Effector memory CD8-positive, alpha-beta T cell (primary cell): ENCODE measurements around the gene BICC1.

Experiments
- ATAC-seq: fragments of 150-1000 bp; cut with Tn5 transposase; replicated peaks from 2 replicates; pipeline ENCODE4 v1.10.0; 2021; ENCODE audit warnings: mild to moderate bottlenecking, moderate library complexity
- DNase-seq, 3 experiments: peaks; one replicate each; pipeline ENCODE4 v3.0.0; 2021
- H3K27ac Mint-ChIP-seq, 2 donors: one replicate each; pipeline ENCODE4 v1.8.0; 2022; ENCODE audit warnings: mild to moderate bottlenecking in 2 of 2, mixed read lengths in 2 of 2, moderate library complexity in 2 of 2
- H3K27me3 Mint-ChIP-seq, 2 donors: one replicate each; pipeline ENCODE4 v1.8.0; 2022; ENCODE audit warnings: mixed read lengths in 2 of 2
- H3K36me3 Mint-ChIP-seq: one replicate; pipeline ENCODE4 v1.8.0; 2022; ENCODE audit warnings: mild to moderate bottlenecking, moderate library complexity, mixed read lengths; ENCODE audit not compliant: insufficient read depth
- H3K4me1 Mint-ChIP-seq, 2 donors: one replicate each; pipeline ENCODE4 v1.8.0; 2022; ENCODE audit warnings: low read depth in 2 of 2, mixed read lengths in 2 of 2
- H3K4me3 Mint-ChIP-seq, 2 donors: one replicate each; pipeline ENCODE4 v1.8.0; 2022; ENCODE audit warnings: mild to moderate bottlenecking in 2 of 2, mixed read lengths in 2 of 2, moderate library complexity in 2 of 2
- H3K9me3 Mint-ChIP-seq, 2 donors: one replicate each; pipeline ENCODE4 v1.8.0; 2022; ENCODE audit warnings: mixed read lengths in 2 of 2
- total RNA-seq, 9 experiments: gene quantifications; one replicate each; lab custom pipeline; 2026; lab: John Stamatoyannopoulos, UW

BICC1 gene
- 0 to 3.1 (median 0.13) reads per million in 9 experiments for total RNA-seq

GRCh38 chr10:58512491-58513187 is at the start of gene BICC1:
Gene BICC1 (plus strand): TSS chr10:58512872. CDS start chr10:58513144, 272 bp downstream.
- no peaks in the 10 kb centered on the region for H3K9me3 Mint-ChIP-seq
- no peak within 1 kb of the TSS for H3K27ac Mint-ChIP-seq
- H3K36me3 Mint-ChIP-seq: no peaks in the 10 kb centered on the region
- peaks cover 5% of the 10 kb centered on the region in 2 donors for H3K4me1 Mint-ChIP-seq
- no peak for DNase-seq
- peaks cover 21 to 30% of the 10 kb centered on the region in 2 donors for H3K27me3 Mint-ChIP-seq
- peak within 1 kb of the TSS; percentile 57 to 66 for H3K4me3 Mint-ChIP-seq
- ATAC-seq: peak; percentile 14

- Mint-ChIP-seq H3K36me3 (no peaks in the 10 kb centered on the region), H3K4me3 (no peak overlapping the region), H3K27me3 (peaks cover 17 to 28% of the 10 kb centered on the region in 2 donors), H3K9me3 (peaks cover 6 to 9% of the 10 kb centered on the region in 2 donors), H3K4me1 (no peaks in the 10 kb centered on the region), H3K27ac (no peak overlapping the region)
- ATAC-seq (no peak), DNase-seq (no peak)
These were observed 47.7 kb upstream of the BICC1 start for GRCh38 chr10:58464956-58465355.

DNA sequence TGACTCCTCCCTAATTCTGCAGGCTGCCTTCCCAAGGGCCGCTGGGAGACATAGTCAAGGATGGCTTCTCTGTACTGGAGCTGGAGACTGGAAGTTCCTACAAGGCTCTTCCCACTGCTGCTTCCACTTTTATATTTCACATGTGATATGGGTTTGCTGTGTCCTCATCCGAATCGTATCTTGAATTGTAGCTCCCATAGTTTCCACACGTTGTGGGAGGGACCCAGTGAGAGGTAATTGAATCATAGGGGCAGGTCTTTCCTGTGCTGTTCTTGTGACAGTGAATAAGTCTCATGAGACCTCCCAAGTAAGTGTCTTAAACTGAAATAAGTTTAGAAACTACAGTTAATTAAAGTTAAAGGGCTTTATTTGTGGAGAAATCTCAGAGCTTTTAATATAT is 47.0 kb upstream of the BICC1 start:
- DNase-seq: no peak
- Mint-ChIP-seq H3K27me3 (peaks cover 17 to 28% of the 10 kb centered on the region in 2 donors), H3K9me3 (peaks cover 6 to 9% of the 10 kb centered on the region in 2 donors), H3K36me3 (no peaks in the 10 kb centered on the region), H3K27ac (no peak overlapping the region), H3K4me1 (no peaks in the 10 kb centered on the region), H3K4me3 (no peak overlapping the region)
- no peak for ATAC-seq

GRCh38 chr10:58467931-58468635 is 44.6 kb upstream of the BICC1 start:
- Mint-ChIP-seq H3K36me3 (no peaks in the 10 kb centered on the region), H3K4me3 (no peak overlapping the region), H3K9me3 (peaks cover 3 to 5% of the 10 kb centered on the region in 2 donors), H3K27me3 (peaks cover 19 to 28% of the 10 kb centered on the region in 2 donors), H3K27ac (no peak overlapping the region), H3K4me1 (no peaks in the 10 kb centered on the region)
- ATAC-seq: no peak
- no peak for DNase-seq

GRCh38 chr10:58473976-58474375 is 38.7 kb upstream of the BICC1 start:
- ATAC-seq: no peak
- Mint-ChIP-seq H3K27me3 (peaks cover 12 to 21% of the 10 kb centered on the region in 2 donors), H3K36me3 (no peaks in the 10 kb centered on the region), H3K4me3 (no peak overlapping the region), H3K27ac (no peak overlapping the region), H3K4me1 (peaks cover 0 to 2% of the 10 kb centered on the region in 2 donors), H3K9me3 (no peaks in the 10 kb centered on the region)
- DNase-seq: no peak

GRCh38 chr10:58475322-58476277 is 37.1 kb upstream of the BICC1 start:
- Mint-ChIP-seq H3K4me1 (peaks cover 0 to 2% of the 10 kb centered on the region in 2 donors), H3K9me3 (no peaks in the 10 kb centered on the region), H3K36me3 (no peaks in the 10 kb centered on the region), H3K27me3 (peaks cover 18 to 21% of the 10 kb centered on the region in 2 donors), H3K4me3 (no peak overlapping the region), H3K27ac (no peak overlapping the region)
- ATAC-seq (no peak), DNase-seq (no peak)

DNA sequence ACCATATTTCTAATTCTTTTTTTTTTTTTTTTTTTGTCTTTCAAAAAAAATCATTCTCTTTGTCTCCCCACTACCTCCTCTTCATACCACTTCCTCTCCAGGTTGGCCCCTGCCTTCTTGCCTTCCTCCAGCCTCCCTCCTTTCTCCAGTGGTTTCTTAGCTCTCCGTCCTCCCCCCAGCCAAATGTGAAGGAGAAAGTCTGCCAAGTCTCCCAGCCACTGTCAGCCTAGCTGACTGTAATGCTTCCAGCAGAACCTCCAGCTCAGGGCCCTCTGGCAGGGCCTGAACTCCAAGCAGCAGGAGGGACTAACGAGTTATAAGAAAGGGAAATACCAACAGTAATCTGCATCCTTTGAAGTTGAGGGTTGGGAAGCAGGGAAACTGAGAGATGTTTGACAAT is 35.5 kb upstream of the BICC1 start:
- no peaks in the 10 kb centered on the region for H3K36me3 Mint-ChIP-seq
- no peak for ATAC-seq
- H3K27me3 Mint-ChIP-seq: peaks cover 14 to 18% of the 10 kb centered on the region in 2 donors
- H3K9me3 Mint-ChIP-seq: no peaks in the 10 kb centered on the region
- no peak overlapping the region for H3K4me3 Mint-ChIP-seq
- no peak for DNase-seq
- peaks cover 0 to 2% of the 10 kb centered on the region in 2 donors for H3K4me1 Mint-ChIP-seq
- H3K27ac Mint-ChIP-seq: no peak overlapping the region

- no peaks in the 10 kb centered on the region for H3K9me3 Mint-ChIP-seq
- no peak for ATAC-seq
These were observed 34.8 kb upstream of the BICC1 start for GRCh38 chr10:58477902-58478301.

DNA sequence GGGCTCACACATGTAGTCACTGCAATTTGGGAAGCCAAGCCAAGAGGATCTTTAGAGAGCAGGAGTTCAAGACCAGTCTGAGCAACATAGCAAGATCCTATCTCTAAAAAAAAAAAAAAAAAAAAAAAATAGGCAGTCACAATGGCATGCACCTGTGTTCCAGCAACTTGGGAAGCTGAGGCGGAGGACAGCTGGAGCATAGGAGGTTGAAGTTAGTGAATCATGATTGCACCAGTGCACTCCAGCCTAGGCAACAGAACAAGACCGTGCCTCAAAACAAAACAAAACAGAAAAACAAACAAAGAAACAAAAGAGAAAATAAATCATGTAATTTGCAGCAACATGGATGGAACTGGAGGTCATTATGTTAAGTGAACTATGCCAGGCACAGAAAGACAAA is 33.6 kb upstream of the BICC1 start:
- DNase-seq (no peak), ATAC-seq (no peak)
- Mint-ChIP-seq H3K4me1 (peaks cover 0 to 2% of the 10 kb centered on the region in 2 donors), H3K4me3 (no peak overlapping the region), H3K27ac (no peak overlapping the region), H3K9me3 (no peaks in the 10 kb centered on the region), H3K36me3 (no peaks in the 10 kb centered on the region), H3K27me3 (peaks cover 14 to 18% of the 10 kb centered on the region in 2 donors)

More at GRCh38 chr10:58477902-58478301, 34.8 kb upstream of the BICC1 start:
- H3K4me1 Mint-ChIP-seq: peaks cover 0 to 2% of the 10 kb centered on the region in 2 donors
- peaks cover 14 to 18% of the 10 kb centered on the region in 2 donors for H3K27me3 Mint-ChIP-seq
- H3K36me3 Mint-ChIP-seq: no peaks in the 10 kb centered on the region
- no peak overlapping the region for H3K27ac Mint-ChIP-seq
- H3K4me3 Mint-ChIP-seq: no peak overlapping the region
- no peak for DNase-seq

GRCh38 chr10:58480321-58480720 is 32.4 kb upstream of the BICC1 start:
- H3K4me3 Mint-ChIP-seq: no peak overlapping the region
- H3K36me3 Mint-ChIP-seq: no peaks in the 10 kb centered on the region
- peaks cover 14 to 18% of the 10 kb centered on the region in 2 donors for H3K27me3 Mint-ChIP-seq
- ATAC-seq (no peak), DNase-seq (no peak)
- H3K9me3 Mint-ChIP-seq: no peaks in the 10 kb centered on the region
- no peak overlapping the region for H3K27ac Mint-ChIP-seq
- H3K4me1 Mint-ChIP-seq: peaks cover 0 to 2% of the 10 kb centered on the region in 2 donors

- Mint-ChIP-seq H3K9me3 (no peaks in the 10 kb centered on the region), H3K4me1 (peaks cover 0 to 2% of the 10 kb centered on the region in 2 donors), H3K4me3 (no peak overlapping the region), H3K36me3 (no peaks in the 10 kb centered on the region), H3K27me3 (peaks cover 5 to 18% of the 10 kb centered on the region in 2 donors), H3K27ac (no peak overlapping the region)
- no peak for DNase-seq
- ATAC-seq: no peak
These were observed 31.0 kb upstream of the BICC1 start for GRCh38 chr10:58481569-58482109.

DNA sequence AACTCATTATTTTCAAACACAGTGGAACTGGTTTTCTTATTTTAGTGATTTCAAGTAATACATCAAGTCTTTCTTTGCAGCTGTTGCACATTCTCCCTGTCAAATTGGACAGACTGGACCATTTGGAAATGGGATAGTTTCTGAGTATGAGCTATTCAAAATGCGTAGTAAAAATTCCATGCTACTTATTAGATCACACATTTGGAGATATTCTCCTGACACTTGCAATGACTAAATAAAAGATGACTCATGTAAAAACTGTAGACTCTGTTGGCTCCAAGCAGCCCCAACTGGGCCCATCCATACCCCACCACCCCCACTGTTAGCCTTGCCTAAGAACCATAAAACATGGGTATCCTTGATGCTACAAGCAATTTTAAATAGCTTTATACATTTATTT is 25.9 kb upstream of the BICC1 start:
- no peak overlapping the region for H3K27ac Mint-ChIP-seq
- no peak for DNase-seq
- H3K36me3 Mint-ChIP-seq: no peaks in the 10 kb centered on the region
- no peaks in the 10 kb centered on the region for H3K9me3 Mint-ChIP-seq
- no peaks in the 10 kb centered on the region for H3K27me3 Mint-ChIP-seq
- no peaks in the 10 kb centered on the region for H3K4me1 Mint-ChIP-seq
- no peak for ATAC-seq
- H3K4me3 Mint-ChIP-seq: no peak overlapping the region

- DNase-seq: no peak
- H3K4me1 Mint-ChIP-seq: no peaks in the 10 kb centered on the region
- H3K27ac Mint-ChIP-seq: no peak overlapping the region
- no peak overlapping the region for H3K4me3 Mint-ChIP-seq
- no peak for ATAC-seq
- no peaks in the 10 kb centered on the region for H3K27me3 Mint-ChIP-seq
- H3K9me3 Mint-ChIP-seq: no peaks in the 10 kb centered on the region
- no peaks in the 10 kb centered on the region for H3K36me3 Mint-ChIP-seq
These were observed 23.8 kb upstream of the BICC1 start for GRCh38 chr10:58488921-58489320.
